ENCODE data around the gene PRIM2.
"Not testable (repeated sequence)": the region's sequence is repeated elsewhere in the genome, so short reads cannot be mapped to it uniquely, and the experiment has no call there.

The PRIM2 gene

DNA sequence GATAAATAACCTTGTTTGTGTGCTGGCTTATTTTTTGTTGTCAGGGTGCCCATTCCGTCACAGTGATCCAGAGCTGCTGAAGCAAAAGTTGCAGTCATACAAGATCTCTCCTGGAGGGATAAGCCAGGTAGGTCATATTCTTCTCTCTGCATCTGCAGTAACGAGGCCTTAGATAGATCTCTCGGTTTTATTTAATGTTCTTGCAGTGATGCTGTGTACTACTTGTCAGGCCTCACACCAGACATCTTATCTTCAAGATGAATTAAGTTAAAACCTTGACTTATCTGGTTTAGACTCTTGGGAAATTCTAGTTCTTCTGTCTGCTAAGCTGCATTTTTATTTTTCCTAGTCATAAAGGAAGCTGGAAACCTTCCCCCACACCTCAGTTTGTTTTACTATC, 288.9 kb downstream of the PRIM2 start:
- not testable (repeated sequence) for DNase-seq (ENCODE audit: low read depth, low spot score)

DNA sequence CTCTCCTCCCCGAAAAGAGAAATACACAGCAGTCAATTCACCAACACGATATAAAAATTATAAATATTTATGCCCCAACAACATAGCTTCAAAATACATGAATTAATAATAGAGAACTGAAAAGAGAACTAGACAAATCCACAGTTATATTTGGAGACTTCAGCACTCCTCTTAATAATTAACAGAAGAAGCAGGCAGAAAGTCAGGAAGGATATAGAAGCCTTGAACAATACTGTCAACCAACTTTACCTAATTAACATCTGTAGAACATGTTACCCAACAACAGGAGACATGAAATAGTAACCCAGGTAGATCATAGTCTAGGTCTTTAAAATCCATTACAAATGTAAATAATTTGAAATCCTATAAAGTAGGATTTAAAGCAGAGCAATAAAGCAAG, 293.2 kb downstream of the PRIM2 start:
- not testable (repeated sequence) for DNase-seq (ENCODE audit: low read depth, low spot score)

DNA sequence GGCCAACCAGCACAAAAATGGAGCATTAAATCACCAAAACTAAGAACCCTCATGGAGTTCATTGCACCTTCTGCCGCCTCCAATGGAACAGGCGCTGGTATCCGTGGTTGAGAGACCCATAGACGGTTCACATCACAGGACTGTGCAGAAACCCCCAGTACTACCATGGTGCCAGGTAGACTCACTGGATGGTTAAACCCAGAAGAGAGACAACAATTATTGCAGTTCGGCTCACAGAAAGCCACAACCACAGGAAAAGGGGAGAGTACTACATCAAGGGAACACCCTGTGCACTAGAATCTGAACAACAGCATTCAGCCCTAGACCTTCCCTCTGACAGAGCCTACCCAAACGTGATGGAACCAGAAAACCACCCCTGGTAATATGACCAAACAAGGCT, 301.5 kb downstream of the PRIM2 start:
- DNase-seq (ENCODE audit: low read depth, low spot score) = not testable (repeated sequence)

DNA sequence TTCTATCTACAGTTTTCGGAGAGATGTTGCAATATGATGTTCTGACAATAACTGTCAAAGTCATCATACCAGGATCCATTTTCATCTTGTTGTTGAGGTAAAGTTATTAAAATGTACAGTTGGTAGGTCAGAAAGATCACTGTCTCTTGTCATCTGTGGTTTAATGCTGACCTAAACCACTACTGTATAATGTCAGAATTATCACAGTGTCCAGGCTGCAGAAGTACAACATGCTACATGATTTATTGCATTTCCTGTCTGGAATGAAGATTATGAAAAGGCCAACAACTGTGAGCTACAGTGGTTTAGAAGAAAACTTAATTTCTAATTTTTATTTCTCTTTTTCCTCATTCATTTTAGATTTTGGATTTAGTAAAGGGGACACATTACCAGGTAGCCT, 314.3 kb downstream of the PRIM2 start:
- DNase-seq (ENCODE audit: low read depth, low spot score) = not testable (repeated sequence)

DNA sequence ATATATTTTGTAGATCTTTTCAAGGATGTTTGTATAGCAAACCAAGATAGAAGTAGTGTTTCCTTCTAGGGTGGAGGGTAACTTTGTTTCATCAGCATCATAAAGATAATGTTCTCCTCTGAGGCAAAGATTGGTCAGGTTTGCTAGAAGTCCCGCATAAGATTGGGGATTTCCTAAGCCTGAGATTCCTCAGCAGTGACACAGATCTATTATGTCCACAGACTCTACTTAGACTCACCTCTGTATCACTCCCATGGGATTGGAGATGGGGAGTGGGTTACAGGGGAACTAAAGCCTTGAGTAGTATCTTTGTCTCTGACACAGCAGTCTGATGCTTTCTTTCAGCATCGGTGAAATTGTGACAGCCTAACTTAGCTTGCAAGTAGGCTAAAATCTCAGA, 341.1 kb downstream of the PRIM2 start:
- DNase-seq (ENCODE audit: low read depth, low spot score) = peak; percentile 3

DNA sequence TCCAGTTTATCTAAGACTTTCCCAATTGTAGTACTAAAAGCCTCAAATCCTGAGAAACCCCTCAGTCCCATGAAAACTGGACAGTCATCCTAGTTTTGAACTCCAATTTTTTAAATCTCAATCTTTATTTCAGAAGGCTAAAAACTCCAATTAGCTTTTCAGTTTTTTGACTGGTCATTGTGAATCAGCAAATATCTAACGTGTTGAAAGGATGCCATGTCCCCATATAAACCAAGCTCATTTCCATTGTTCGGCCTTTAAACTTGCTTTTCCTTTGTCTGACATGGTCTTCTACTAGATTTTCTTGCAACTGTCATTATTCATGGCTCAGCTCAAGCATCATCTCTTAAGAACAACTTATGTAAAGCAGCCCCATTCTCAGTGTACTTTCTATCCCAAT, 342.4 kb downstream of the PRIM2 start:
- DNase-seq (ENCODE audit: low read depth, low spot score) = not testable (repeated sequence)

DNA sequence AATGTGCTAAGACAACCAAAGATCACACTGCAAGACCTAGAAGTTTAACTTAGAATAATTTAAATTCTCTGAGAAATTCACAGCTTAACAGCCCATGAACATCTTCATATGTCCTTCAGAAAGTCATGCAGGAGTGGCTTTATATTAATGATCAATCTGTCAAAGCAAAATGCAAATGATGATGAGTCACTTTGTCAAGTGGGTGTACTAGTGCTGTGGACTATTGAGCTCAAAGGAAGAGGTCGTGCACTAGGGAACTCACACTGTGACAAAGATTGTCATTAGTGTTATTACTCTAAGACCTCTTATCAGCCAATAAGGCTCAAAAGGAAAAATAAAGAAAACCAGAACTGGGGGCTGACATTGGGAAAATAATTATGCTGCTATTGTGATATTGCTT, 343.5 kb downstream of the PRIM2 start:
- not testable (repeated sequence) for DNase-seq (ENCODE audit: low read depth, low spot score)

DNA sequence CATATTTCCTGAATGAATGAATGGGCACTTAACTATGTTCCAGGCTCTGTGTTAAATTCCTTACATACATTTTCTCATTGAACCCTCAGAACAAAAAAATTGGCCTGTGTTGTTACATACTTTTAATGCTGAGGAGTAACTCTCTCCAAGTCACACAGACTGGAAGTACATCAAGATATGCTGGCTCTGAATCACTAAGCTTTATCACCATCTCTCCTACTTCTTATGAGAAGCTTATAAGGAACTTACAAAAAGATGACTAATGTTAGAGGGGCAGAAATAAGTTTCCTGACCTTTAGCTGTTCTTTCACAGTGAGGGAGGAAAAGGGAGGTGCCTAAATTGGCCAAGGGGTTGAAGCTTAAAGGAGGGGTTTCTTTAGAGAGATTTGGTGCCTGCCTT, 350.7 kb downstream of the PRIM2 start:
- DNase-seq (ENCODE audit: low read depth, low spot score) = not testable (repeated sequence)

DNA sequence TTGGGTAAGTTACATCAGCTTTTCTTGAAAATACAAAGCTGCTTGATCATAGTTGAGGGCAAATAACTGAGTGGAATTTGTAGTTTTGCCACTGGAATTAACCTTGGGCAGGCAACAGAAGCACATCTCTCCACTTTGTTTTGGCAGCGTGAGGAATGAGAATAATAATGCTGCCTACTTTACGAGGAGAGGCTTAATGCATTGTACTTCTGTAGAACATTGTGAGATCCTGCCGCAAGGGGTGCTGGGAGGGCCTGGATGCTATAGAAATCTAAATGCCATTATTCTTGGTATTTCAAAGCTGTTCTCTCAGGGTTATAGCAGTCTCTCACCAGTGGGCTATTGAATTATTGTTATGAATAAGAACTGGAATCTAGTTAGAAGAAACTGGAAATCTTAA, 353.8 kb downstream of the PRIM2 start:
- DNase-seq (ENCODE audit: low read depth, low spot score) = peak; percentile 14

DNA sequence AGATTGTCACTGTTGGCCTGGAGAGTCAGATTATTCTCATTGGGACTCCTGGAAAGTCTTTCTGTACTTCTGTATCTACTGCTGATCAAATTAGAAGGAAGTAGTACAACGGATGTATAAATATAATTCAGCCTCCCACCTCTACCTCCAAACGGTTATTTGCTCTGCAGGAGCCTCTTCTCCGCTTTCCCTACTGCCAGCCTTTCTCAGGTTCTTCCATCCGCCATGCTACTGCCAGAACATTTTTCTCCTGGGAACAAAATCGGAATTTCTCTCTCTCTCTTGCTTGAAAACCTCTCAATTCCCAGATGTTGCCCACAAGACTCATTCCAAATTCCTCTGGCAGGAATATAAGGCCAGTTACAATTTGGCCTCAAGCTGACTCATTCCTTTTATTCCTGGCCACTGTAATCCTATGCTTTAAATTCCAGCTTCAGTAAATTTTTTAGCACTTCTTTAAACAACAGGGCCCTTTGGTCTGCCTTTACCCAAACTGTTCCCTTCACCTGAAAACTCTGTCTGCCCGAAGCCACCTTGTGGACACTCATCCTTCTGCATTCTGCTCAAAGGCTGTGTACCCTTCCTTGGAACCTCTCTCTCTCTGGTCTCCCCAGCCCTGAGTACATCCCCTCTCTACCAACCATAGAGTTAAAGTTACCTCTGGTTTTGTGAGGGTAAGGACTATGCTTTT, 354.7 kb downstream of the PRIM2 start:
- DNase-seq (ENCODE audit: low read depth, low spot score) = peak; percentile 49

DNA sequence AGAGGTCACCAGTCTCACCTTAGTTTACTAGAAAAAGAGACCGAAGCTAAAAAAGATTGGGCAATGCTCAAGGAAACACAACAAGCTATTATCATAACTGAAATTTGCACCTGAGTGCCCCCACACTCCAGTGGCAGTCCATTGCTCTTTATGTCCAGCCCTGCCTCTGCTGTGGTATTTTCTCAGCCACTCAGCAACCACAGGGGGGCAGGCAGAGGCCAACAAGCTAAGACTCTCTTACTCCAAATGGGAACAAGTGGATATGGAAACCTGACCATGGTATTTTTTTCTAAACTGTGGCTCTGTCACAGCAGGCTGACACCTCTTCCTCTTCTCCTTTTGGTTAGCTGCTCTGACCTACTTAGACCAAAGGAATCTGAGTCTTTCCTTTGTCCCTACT, 355.9 kb downstream of the PRIM2 start:
- peak; percentile 11 for DNase-seq (ENCODE audit: low read depth, low spot score)

DNA sequence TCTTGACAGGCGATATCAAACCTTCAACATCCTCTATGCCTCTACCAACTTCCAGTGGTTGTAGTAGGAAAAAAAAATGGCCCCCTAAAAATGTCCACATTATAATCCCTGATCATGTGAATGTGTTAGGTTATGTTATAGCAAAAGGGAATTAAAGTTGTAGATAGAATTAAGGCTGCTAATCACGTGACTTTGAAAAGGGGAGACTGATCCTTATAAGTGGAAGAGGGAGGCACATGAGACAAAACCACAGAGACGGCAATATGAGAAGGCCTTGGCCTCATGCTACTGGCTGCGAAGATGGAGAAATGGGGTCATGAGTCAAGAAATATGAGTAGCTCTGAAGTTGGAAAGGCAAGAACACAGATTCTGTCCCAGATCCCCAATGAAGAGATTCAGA, 358.0 kb downstream of the PRIM2 start:
- DNase-seq (ENCODE audit: low read depth, low spot score) = not testable (repeated sequence)

DNA sequence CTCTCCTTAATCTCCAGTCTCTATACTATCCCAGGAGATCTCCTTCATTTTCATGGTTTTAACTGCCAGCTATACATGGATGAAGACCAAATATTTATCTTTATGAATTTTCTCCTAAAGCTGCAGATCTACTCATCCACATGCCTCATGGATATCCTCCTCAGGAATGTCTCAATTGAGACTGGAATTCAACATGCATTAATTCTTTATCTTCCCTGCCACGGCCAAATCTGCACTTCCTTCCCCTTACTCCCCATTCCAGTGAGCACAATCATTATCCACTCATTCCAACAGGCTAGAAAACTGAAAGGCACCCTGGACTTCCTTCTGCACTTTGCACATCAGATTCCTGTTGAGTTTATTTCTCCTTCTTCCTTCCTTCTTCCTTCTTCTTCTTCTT, 379.0 kb downstream of the PRIM2 start:
- DNase-seq (ENCODE audit: low read depth, low spot score) = not testable (repeated sequence)
